OCI-LY1 (cell line): ENCODE results near the gene TBXAS1.

ENCODE experiments used
- CTCF ChIP-seq: fragments of 200-600 bp; sonication (generic), shearing (Covaris generic); IDR thresholded peaks from 2 replicates; pipeline ENCODE4 v1.5.1; 2017; ENCODE audit warnings: mild to moderate bottlenecking, antibody characterized with exemption, low read length, moderate library complexity, mixed read lengths
- EZH2 ChIP-seq: fragments of 200-600 bp; sonication (generic), shearing (Covaris generic); IDR thresholded peaks from 2 replicates; pipeline ENCODE4 v1.8.0; 2017; ENCODE audit warnings: borderline replicate concordance, mixed run types, mild to moderate bottlenecking, antibody characterized with exemption, low read length, moderate library complexity, mixed read lengths

- no peak for TF ChIP-seq EZH2
- no peak for TF ChIP-seq CTCF
Measured at GRCh38 chr7:139968931-139969330, 139.9 kb downstream of the TBXAS1 start.
